Endothelial cell of umbilical vein (primary cell): ENCODE data around the gene HIPK1. TPM values are rescaled to one million over a fixed set of nuclear protein-coding genes. Genes with fewer than 3 reads are reported as not detected.

ENCODE experiments used
- BruUV-seq: library from RNA; stranded (reverse); fragments of 400-500 nt; replicated peaks from 2 replicates; lab custom pipeline; 2021; lab: Mats Ljungman, UMichigan
- CTCF ChIA-PET: fragments of 300-600, 350-600 bp; sonication (Branson Sonifier 250); formaldehyde crosslinking; loops from one replicate; lab custom pipeline; 2021; ENCODE audit warnings: antibody characterized with exemption, inconsistent platforms; lab: Charles Lee
- POLR2A ChIA-PET: fragments of 300-600, 350-600 bp; sonication (Branson Sonifier 250); formaldehyde crosslinking; loops from one replicate; lab custom pipeline; 2021; ENCODE audit warnings: antibody characterized with exemption, inconsistent platforms; lab: Charles Lee
- DNase-seq: peaks from one replicate; pipeline ENCODE4 v3.0.0-alpha.2; 2011; ENCODE audit warnings: low read depth, low spot score
- FAIRE-seq: peaks from 2 replicates; lab custom pipeline; 2011; peaks lifted over from hg19 to GRCh38; lab: Jason Lieb, UNC
- H2AFZ ChIP-seq: 2 replicates; pipeline ENCODE4 v1.6.0; 2012; ENCODE audit warnings: low read depth, low read length, control low read depth, inconsistent platforms
- H3K27ac ChIP-seq: 2 replicates; pipeline ENCODE4 v1.5.1; 2011; ENCODE audit warnings: low read depth, mild to moderate bottlenecking, control low read depth, low read length, moderate library complexity; ENCODE audit not compliant: insufficient read depth
- H3K27me3 ChIP-seq, 2 experiments: 2 replicates each; pipeline versions ENCODE4 v1.6.0 to v1.6.1; 2011; ENCODE audit warnings: low read length in 2 of 2, mixed read lengths in 1 of 2; ENCODE audit not compliant: control insufficient read depth in 2 of 2, insufficient read depth in 2 of 2
- H3K36me3 ChIP-seq, 2 experiments: 2 replicates in 1 of 2; 3 replicates in 1 of 2; pipeline ENCODE4 v1.5.1; 2011; ENCODE audit warnings: low read length in 2 of 2, mild to moderate bottlenecking in 1 of 2, moderate library complexity in 1 of 2; ENCODE audit not compliant: control insufficient read depth in 2 of 2, insufficient read depth in 2 of 2; ENCODE audit errors: extremely low read depth in 1 of 2
- H3K4me1 ChIP-seq: 3 replicates; pipeline ENCODE4 v1.5.1; 2011; ENCODE audit warnings: mild to moderate bottlenecking, low read length; ENCODE audit not compliant: control insufficient read depth, insufficient read depth; ENCODE audit errors: extremely low read depth
- H3K4me2 ChIP-seq: 2 replicates; pipeline ENCODE4 v1.6.1; 2011; ENCODE audit warnings: low read length, control low read depth, mixed read lengths; ENCODE audit not compliant: insufficient read depth
- H3K4me3 ChIP-seq, 3 experiments: fragments of 200-600 bp in 1 of 3; sonication (generic), shearing (Covaris generic) in 1 of 3; replicated peaks in 1 of 3; 2 replicates each; pipeline ENCODE4 v1.5.1; 2011 to 2016; ENCODE audit warnings: control low read depth in 3 of 3, low read length in 3 of 3, mild to moderate bottlenecking in 2 of 3, inconsistent platforms in 1 of 3, low read depth in 1 of 3, moderate library complexity in 1 of 3; ENCODE audit not compliant: insufficient read depth in 1 of 3
- H3K79me2 ChIP-seq: 2 replicates; pipeline ENCODE4 v1.6.0; 2012; ENCODE audit warnings: low read length, inconsistent platforms; ENCODE audit not compliant: control insufficient read depth, insufficient read depth
- H3K9ac ChIP-seq: replicated peaks from 2 replicates; pipeline ENCODE3; 2011; ENCODE audit warnings: low read length, control low read depth; ENCODE audit not compliant: insufficient read depth; ENCODE audit errors: extremely low read depth
- H3K9me1 ChIP-seq: replicated peaks from 3 replicates; pipeline ENCODE4 v1.6.0; 2011; ENCODE audit warnings: mild to moderate bottlenecking, low read length; ENCODE audit not compliant: control insufficient read depth, insufficient read depth; ENCODE audit errors: extremely low read depth
- H3K9me3 ChIP-seq: replicated peaks from 2 replicates; pipeline ENCODE4 v1.5.1; 2012; ENCODE audit warnings: low read length, inconsistent platforms; ENCODE audit not compliant: control insufficient read depth, insufficient read depth
- H4K20me1 ChIP-seq: replicated peaks from 2 replicates; pipeline ENCODE3; 2011; ENCODE audit warnings: mild to moderate bottlenecking, low read length; ENCODE audit not compliant: control insufficient read depth, insufficient read depth; ENCODE audit errors: extremely low read depth
- CTCF ChIP-seq, 2 donors: IDR thresholded peaks; 1 replicate in 1 of 2; 2 replicates in 1 of 2; pipeline ENCODE4 v1.5.1; 2011; ENCODE audit warnings: low read length in 2 of 2, mild to moderate bottlenecking in 2 of 2, moderate library complexity in 2 of 2, control low read depth in 1 of 2, inconsistent platforms in 1 of 2, low read depth in 1 of 2; ENCODE audit not compliant: insufficient read depth in 1 of 2; ENCODE audit errors: extremely low read depth in 1 of 2
- FOS ChIP-seq: IDR thresholded peaks from 2 replicates; pipeline ENCODE4 v1.6.1; 2011; ENCODE audit warnings: mild to moderate bottlenecking, low read length, moderate library complexity, borderline replicate concordance; ENCODE audit not compliant: insufficient read depth
- GATA2 ChIP-seq: IDR thresholded peaks from 2 replicates; pipeline ENCODE4 v1.7.0; 2011; ENCODE audit warnings: low read depth, mild to moderate bottlenecking, moderate library complexity, mixed read lengths, low read length; ENCODE audit not compliant: insufficient read length, insufficient read depth
- JUN ChIP-seq: IDR thresholded peaks from 2 replicates; pipeline ENCODE4 v1.6.1; 2011; ENCODE audit warnings: borderline replicate concordance, low read depth; ENCODE audit not compliant: insufficient read length, insufficient read depth
- MAX ChIP-seq: IDR thresholded peaks from 2 replicates; pipeline ENCODE4 v1.6.1; 2011; ENCODE audit not compliant: insufficient read depth, insufficient read length
- POLR2AphosphoS5 ChIP-seq: IDR thresholded peaks from 2 replicates; pipeline ENCODE4 v1.6.1; 2012; ENCODE audit warnings: low read depth, mild to moderate bottlenecking, control low read depth, low read length, moderate library complexity; ENCODE audit not compliant: insufficient read depth
- dilution Hi-C: fragments of 300-500 bp; cut with MboI; formaldehyde crosslinking; loops from one replicate; pipeline ENCODE4 v1.15.0; 2019; ENCODE audit warnings: low sequenced_read_pairs; ENCODE audit not compliant: extremely low pct_ligation_motif_present
- intact Hi-C: fragments of 100-400 bp; cut with micrococcal nuclease; formaldehyde crosslinking; loops from one replicate; pipeline ENCODE4 v1.10.0; 2022
- polyA plus RNA-seq, 4 experiments: library from polyadenylated mRNA; depleted of rRNA in 3 of 4; stranded (reverse) in 3 of 4; unstranded in 1 of 4; fragments of >200 nt; gene quantifications; 2 replicates each; pipeline versions ENCODE4 v1.2.1 to v1.2.3, GENCODE V29; 2011 to 2012; ENCODE audit warnings: missing spikeins in 1 of 4
- total RNA-seq: library from RNA; stranded (reverse); gene quantifications from 2 replicates; pipeline ENCODE4 v1.2.3, GENCODE V29; 2021

Gene HIPK1
- total and polyA plus RNA-seq, 2 donors (not counting 3 experiments of a cell fraction or from before 2014, with no cell fraction given) = 39.3 to 56.1 TPM

- ChIA-PET POLR2A (interaction anchor here (0.6 kb wide), 1 partner anchor 10 kb away, joined by 3 read pairs; no protein-coding TSS in a partner anchor), CTCF (interaction anchor here (1.4 kb wide), 1 partner anchor 82 kb away, joined by 3 read pairs; no protein-coding TSS in a partner anchor)
- H3K9me3 ChIP-seq = no peaks in the 10 kb centered on the region
Measured at GRCh38 chr1:113916974-113917373, 12.2 kb upstream of the HIPK1 start.

More at GRCh38 chr1:113916974-113917373, 12.2 kb upstream of the HIPK1 start:
- H2AFZ ChIP-seq = no peak overlapping the region
- intact Hi-C loops (no loop called here), dilution Hi-C loops (no loop called here)
- no peak for DNase-seq
- no peaks in the 10 kb centered on the region for H3K9me1 ChIP-seq
- H4K20me1 ChIP-seq = no peaks in the 10 kb centered on the region
- no peak overlapping the region for H3K9ac ChIP-seq
- peaks cover 0 to 2% of the 10 kb centered on the region in 2 experiments for H3K27me3 ChIP-seq
- no peak overlapping the region for H3K4me3 ChIP-seq
- peaks cover 0 to 2% of the 10 kb centered on the region in 2 experiments for H3K36me3 ChIP-seq
- H3K4me2 ChIP-seq = no peak overlapping the region
- H3K27ac ChIP-seq = no peak overlapping the region
- TF ChIP-seq MAX (no peak), JUN (no peak), GATA2 (no peak), CTCF (IDR thresholded peaks at IDR 0.05; ENCODE audit: extremely low read depth in 1 of 2, insufficient read depth in 1 of 2, low read depth in 1 of 2, low read length in 2 of 2) (no peak), POLR2AphosphoS5 (no peak), FOS (no peak)
- no TSS peak for BruUV-seq
- H3K4me1 ChIP-seq = no peaks in the 10 kb centered on the region
- H3K79me2 ChIP-seq = no peaks in the 10 kb centered on the region
- FAIRE-seq = no peak
